Measurements from ENCODE around the gene MKLN1.

MKLN1 gene

DNA sequence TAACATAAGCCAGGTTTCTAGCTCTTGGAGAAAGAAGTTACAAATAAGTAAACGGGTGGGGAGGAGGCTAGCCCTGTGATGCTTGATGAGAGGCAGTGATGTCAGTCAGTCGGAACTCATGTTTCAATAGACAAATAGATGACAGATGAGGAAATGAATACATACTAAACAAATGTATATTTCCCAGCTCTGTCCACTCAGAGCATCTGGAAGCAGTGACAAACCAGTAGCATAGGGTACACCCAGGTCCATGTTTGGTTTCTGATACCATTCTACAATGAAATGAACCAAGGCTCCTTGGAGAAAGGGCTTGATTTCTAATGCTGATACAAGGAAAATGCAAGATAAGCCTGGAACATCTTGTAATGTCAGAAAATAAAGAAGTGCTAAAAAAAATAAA lies 198.1 kb downstream of the MKLN1 start:
- DNase-seq, result no peak

DNA sequence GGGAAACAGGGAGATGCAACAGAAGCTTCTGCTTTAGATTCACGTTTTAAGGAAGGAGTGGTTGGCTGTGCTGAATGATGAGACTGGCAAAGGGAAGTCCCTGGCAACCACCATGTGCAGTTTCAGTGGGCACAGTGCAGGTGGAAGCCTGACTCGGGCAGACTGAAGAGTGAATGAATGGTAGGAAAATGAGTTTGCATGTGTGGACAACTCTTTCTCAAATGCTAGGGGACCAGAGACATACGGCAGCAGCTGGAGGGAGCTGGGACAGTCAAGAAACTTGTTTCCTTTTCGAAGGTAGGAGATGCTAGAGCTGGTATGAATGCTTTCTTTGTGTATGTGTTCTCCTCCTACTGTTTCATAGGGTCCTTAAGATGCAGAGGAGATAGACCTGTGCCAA lies 199.8 kb downstream of the MKLN1 start:
- DNase-seq, result no peak

DNA sequence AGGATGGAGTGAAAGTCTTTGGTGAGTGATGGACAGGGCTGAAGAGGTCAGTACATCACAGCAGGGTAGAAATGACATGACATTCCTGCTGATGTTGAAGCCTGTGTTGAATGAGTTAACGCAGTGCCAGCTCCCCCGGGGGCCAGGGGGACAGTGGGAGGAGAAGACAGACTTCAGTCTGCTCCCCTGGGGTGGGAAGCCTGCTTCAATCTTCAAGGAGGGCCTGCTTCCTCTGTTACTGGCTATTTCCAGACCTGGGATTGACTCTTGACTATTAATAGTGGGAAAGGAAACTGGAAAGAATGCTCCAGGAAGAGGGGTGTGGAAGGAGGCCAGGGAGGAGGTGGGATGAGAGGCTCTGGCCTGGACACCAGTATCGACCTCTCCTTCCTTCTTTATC lies 201.5 kb downstream of the MKLN1 start:
- no peak for DNase-seq

DNA sequence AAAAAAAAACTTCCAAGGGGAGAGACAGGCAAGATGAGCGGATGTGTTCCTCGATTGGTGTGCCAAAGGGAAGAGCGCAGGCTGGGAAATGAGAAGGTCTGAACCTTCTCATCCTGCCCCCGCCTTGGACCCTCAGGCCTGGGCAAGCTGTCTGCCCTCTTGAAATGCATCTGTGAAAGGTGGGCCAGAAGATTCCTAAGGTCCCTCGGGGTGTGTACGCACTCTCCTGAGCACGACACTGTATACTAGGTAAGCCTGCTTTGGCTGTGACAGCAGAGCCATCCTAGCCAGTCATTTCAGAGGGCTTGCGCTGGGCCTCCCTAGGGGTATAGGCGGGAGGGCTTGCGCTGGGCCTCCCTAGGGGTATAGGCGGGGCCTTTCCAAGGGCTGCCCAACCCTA lies 201.9 kb downstream of the MKLN1 start:
- no peak for DNase-seq

DNA sequence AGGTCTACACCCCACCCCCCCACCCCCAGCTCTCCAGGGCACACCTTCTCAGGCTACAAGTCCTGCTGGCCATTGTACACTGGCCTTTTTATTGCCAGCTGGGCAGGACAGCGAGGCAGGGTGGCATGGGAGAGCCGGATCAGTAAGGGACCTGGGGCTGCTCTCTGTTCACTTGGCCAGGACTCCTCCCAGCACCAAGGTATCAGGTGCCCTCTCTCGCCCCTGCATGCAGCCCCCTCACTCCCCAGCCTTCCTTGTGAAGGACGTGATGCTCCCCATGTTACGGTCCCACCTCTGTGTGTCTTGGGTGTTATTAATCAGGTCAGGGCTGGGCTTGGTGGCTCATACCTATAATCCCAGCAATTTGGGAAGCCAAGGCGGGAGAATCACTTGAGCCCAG lies 202.5 kb downstream of the MKLN1 start:
- no peak for DNase-seq

DNA sequence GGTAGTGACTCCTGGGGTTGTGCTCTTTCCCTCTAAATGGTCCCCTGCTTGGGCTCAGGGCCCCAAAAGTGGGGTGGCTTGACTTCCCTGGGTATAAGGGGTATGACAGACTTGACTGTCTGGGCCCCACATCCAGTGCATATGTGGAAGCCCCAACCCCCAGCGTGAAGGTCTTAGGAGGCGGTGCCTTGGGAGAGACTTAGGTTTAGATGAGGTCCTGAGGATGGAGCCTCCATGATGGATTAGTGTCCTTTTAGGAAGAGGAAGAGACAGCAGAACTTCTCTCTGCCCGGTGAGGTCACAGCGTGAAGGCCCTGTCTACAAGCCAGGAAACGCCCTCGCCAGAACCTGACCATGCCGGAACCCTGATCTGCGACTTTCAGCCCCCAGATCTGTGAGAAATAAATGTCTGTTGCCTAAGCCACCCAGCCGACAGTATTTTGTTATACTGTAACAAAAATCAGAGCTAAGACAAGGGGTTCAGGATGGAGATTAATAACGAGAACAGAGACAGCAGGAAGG lies 205.0 kb downstream of the MKLN1 start:
- no peak for DNase-seq

DNA sequence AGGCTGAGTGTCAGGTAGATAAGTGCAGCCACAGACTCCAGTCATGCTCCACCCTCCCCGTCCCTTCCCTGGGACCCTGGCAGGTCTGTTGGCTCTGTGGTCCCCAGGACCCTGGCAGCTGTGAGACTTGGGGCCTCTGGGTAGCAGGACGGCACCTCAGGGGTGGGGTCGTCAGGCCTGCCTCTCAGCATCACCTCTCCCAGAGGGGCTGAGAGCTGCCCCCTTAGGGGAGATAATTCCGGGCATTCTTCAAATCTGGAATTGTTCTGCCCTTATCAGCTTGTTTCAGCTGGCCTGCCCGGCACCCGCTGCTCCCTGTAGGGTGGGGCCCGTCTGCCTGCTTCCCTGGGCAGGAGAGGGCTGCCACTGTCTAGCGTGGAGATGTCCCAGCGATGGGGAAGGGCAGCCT lies 205.5 kb downstream of the MKLN1 start:
- no peak for DNase-seq

DNA sequence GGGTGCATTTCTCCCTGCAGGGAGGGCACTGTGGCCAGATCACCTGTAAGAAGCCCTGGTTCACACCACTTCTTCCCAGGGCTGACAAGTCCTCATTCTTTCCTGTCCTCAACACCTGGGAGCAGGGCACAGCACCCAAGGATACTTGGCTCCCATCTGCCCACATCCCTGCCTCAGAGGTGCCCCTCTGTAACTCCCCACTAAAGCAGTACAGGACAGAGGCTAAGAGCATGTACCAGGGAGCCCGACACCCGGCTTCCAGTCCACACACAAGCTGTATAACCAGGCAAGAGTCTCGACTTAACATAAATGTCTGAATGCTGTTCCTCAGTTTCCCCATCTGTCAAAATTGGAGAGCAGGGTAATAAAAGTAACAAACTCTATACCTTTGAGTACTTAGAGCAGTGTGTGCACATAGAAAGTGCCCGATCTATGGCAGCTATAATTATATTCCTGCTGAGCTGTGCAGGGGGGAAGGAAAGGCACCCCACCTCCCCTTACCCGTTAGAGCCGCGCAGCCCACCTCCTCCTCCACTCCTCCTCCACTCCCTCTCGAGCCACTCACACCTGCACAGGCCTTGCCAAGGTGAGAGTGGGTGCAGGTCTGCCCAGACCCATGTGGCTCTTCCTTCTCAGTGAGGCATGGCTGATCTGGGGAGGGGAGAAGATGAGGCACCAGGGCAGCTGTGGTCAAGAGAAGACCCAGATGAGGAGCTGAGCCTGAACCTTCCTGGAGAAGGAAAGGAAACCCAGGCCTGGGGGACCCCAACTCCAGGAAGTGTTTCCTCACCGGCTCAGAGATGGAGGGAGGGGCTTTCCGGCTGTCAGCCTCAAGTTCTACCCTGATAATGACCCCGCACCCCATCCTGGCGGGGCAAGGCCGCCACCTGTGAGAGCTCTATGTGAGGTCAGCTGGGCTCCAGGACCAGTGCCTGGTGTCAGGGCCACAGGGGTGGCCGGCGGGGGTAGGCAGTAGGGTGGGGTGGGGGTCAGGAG lies 206.2 kb downstream of the MKLN1 start:
- no peak for DNase-seq

DNA sequence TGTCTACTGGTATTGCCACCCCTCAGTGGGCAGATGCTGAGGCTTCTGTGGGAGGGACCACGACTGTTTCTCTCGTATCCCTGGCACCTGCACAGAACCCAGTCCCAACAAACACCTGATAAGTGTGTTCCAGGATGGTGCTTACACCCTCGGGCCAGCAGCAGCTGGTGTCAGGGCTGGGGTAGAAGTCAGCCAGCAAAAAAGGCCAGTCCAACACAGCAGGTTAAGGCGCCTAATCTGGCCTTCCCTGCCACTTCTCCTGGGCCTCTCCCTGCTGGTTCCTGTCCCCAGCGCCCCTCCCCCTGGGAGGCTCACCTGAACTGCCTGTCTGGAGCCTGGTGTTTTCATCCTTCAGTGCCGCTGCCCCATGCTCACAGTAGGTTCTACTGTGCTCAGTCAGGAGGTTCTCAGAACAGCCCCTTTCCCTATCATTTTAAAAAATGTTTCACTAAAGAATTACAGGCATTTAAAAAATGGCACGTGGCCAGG lies 208.7 kb downstream of the MKLN1 start:
- no peak for DNase-seq

DNA sequence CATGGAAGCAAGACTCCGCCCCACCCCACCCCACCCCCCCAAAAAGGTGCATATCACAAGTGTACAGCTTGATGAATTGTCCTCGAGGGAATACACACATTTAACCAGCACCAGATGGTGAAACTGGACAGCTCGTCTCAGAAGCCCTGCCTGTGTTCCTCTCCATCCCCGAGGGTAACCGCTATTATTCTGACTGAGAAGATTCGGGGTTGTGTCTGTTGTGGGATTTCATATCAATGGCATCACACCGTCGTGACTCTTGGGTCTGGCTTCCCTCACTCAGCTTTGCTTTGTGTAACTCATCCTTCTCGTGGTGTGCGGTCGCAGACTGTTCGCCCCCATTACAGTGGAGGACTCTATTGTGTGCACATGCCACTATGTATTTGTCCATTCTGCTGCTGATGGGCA lies 209.9 kb downstream of the MKLN1 start:
- no peak for DNase-seq

DNA sequence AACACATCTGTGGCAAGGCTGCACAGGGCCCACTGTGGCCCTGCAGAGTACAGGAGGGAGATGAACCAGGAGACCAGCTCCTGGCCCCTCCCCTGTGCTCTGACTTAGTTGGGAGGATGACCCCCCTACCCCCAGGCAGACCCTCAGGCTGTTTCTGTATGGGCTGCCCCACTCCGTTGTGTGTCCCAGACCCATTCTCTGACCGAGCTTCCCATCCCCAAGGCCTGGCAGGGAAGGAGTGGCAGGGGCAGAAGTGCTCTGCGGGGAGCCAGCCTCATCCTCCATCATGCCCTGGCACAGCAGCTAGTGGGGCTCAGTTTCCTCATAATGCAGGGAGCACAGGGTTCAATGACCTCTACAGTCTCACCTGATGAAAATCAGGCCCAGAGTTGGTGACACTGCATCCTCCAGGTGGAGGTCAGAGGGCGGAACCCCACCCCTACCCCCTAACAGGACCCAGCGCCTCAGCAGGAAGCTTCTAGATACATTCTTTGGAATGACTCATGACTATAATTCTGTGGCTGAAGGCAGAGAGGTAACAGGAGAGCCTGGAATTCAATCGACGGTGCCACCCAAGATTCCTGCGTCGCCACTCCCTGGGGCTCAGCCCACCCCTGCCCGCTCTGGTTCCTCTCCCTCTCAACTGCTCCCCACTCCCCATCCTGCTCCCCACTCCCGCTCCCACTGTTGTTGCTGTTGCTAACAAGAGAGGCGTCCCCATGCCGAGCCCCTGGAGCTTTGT lies 210.6 kb downstream of the MKLN1 start:
- DNase-seq, result no peak

DNA sequence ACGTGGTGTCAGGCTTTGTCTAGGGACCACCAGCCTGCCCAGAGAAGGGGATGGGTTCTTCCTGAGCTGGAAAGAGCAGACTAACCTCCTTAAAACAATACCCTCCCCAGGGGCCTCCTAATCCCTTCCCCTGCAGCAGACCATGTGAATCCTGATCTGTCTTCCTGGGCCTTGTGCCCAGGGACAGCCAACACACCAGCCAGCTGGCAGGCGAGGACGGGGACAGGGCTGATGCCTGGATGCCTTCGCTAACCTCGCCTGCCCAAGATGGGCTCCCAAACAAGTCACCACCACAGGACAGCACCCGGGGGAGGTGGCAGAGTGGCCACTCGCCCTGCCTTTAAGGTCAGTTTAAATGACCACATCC lies 211.1 kb downstream of the MKLN1 start:
- no peak for DNase-seq

DNA sequence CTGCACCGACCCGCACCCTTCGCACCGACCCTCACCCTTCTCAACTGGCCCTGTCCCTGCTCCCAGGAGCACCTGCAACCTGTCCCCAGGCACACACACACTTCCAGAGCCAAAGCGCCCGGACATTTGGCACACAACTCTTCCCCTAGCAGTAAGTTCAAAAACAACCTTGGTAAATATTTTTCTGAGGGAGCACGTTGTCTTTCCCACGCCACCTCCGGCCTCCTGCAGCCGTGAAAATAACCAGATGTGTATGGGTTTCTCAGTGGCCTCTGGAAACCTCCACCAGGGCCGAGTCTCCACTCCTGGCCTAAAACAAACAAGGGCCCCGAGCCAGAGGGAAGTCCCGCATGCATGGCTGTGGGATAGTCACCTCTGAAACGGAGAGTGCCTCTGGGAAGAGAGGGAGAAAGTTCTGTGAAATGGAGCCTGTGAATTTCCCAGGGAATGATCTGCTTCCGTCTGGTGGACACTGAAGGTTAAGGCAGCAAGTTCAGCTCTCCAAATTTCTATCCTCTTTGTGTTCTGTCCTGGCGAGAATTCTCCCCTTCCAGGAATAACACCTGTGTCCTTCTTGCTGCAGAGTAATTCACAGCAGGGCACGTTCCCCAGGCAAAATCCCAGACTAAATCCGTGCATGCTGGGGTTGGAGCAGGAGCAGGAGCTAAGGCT lies 213.0 kb downstream of the MKLN1 start:
- no peak for DNase-seq

DNA sequence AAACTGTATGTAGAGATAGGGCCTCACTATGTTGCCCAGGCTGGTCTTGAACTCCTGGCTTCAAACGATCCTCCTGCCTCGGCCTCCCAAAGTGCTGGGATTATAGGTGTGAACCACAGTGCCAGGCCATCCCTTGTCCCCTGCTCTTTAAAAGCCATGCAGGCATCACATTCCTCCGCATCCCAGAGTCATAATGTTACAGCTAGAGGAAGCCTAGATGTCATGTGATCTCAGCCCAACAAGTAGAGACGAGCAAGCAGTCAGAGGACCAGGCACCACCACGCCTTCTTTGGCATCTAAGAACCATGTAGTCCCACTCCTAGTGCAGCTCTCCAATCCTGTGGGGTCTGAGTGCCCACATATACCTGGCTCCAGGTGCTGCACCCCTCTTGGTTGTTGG lies 215.6 kb downstream of the MKLN1 start:
- DNase-seq, result no peak

DNA sequence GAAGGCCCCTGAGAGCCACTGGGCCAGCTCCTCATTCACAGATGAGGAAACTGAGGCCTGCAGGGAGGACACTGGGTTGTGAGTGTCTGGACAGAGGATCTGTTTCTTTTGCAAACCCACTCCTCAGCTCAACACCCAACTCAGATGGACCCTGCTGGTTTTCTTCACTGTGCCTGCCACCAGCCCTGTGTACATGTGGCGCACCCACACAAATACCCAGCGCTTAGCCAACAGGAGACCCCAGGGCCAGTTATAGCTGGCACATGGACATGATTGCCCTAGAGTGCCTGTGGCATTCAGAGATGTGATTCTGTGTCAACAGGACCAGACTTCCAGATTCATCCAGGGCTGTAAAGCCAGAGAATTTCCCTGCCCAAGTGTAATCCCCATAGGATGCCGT lies 216.3 kb downstream of the MKLN1 start:
- DNase-seq, result no peak

DNA sequence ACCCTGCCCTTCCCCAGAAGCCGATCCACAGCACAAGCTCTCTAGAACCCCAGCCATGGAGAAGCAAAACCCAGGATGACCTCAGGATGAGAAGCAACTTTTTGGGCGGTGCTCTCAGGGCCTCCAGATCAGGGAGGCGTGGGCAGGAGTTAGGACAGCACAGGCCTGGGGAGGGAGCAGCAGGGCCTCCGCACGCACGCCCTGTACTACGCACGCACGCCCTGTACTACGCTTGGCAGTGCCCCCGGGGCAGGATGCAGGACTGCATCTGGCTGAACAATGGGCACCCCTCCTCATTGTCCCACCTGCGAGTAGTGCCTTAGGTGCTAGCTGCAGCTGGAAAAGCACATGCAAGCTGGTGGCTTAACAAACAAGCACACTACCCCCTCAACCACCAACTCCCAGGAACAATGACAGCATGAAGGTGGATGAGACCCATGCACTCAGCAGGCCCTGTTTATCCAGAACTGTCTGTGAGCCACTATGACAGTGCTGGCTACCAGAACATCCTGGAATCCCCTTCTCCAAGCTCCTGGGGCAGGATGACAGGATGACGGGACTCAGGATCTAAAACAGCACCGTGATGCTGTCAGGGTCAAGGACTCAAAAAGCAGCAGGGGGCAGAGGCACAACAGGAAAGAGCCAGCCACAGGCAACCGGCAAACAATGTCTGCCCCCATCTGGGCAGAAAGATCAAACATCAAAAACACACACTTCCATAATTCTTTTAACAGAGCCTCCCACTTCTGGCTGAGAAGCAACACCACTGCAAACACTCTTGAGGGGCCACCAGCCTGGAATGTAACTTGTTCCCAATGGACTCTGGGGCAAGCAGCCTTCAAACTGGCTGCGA lies 217.0 kb downstream of the MKLN1 start:
- no peak for DNase-seq

DNA sequence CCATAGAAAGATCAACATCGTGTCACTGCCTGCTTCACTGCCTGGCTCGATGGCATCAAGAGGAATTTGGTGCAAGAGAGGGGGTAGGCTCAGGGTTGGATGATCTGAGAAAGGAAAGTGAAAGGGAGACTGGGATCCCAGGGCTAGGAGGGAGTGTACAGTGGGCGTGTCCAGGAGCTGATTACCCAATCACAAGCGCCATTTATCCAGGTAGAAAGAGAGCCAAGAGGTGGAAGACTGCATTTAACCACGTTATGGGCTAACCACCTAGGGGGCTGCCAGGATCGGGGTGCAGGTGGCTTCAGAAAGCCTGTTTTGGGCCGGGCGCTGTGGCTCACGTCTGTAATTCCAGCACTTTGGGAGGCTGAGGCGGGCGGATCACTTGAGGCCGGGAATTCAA lies 218.4 kb downstream of the MKLN1 start:
- no peak for DNase-seq

All from central memory CD4-positive, alpha-beta T cell (primary cell).